LoVo (cell line): Measurements from ENCODE around the gene SLC25A48.

ENCODE experiments used
- DNase-seq: peaks from one replicate; pipeline ENCODE4 v3.0.0-alpha.2; 2016; ENCODE audit warnings: low spot score

The SLC25A48 gene

GRCh38 chr5:135859641-135860040 is 25.2 kb downstream of the SLC25A48 start:
- no peak for DNase-seq

DNA sequence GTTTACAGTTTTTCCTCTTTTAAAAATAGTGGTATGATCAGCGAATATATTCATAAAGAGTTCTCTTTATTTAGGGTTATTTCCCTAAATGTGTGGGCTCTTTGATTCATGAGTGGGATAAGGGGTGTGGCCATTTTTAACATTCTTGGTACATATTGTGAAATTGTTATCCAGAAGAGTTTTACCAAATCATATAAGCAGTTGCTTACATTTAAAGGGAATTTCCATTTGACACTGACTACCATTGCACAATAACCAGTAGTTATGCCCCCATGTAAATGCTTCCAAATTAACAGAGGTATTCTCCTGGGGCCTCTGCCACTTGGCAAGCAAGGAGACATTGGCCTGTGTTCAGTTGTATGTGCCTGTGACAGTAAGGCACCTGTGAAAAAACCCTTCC is 27.2 kb downstream of the SLC25A48 start:
- no peak for DNase-seq

DNA sequence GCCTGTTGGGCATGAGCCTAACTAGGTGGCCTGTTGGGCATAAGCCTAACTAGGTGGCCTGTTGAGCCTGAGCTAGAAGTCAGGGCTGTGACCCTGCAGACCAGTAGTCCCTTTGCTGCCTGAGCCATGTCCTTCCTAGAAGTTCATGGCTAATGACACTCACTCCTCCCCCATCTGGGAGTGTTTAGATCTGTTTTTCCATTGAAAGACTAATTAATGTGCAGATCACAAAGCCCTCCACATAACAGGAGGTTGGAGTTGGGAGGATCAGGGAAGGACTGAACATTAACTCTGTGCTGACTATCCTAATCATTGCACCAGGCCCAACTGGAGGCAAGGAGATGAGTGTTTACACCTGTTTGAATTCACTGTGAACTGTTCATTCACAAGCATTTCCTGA is 27.6 kb downstream of the SLC25A48 start:
- no peak for DNase-seq

- no peak for DNase-seq
These were observed 28.3 kb downstream of the SLC25A48 start for GRCh38 chr5:135862744-135863143.

- DNase-seq = no peak
These were observed 30.3 kb downstream of the SLC25A48 start for GRCh38 chr5:135864503-135865435.

GRCh38 chr5:135866016-135866415 is 31.6 kb downstream of the SLC25A48 start:
- DNase-seq = no peak

GRCh38 chr5:135867599-135867998 is 33.1 kb downstream of the SLC25A48 start:
- DNase-seq = no peak

DNA sequence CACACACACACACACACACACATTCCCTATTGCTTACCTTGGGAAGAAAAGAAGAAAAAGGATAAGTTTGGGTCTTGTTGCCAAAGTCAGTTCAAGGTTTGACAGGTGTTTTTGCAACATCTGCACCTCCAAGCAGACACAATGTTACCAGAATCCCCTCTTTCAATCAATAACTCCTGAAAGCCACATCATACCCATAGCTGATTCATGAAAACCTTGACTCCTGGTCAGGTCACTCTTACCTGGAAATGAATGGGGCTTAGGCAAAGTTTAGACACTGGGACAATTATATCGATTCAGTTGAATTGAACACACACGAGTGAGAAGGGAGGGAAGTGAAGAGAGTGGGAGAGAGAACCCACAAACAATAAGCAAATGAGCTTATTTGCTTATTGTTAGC is 34.2 kb downstream of the SLC25A48 start:
- no peak for DNase-seq

DNA sequence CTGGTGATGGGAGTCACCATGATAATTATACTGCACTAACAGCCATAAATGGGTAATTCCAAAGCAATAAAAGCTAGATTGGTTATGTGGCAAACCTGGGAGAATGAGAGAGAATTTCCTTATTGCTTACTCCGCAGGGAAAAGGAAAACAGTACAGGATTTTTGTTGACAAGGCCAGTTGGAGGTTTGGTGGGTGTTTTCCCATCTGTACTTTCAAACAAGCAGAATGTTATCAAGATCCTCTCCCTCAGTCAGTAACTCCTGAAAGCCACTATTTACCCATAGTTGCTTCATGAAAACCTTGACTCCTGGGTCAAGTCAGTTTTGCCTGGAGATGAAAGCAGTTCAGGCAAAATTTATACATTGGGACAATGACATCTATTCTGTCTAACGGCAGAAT is 34.8 kb downstream of the SLC25A48 start:
- DNase-seq = peak; percentile 21

DNA sequence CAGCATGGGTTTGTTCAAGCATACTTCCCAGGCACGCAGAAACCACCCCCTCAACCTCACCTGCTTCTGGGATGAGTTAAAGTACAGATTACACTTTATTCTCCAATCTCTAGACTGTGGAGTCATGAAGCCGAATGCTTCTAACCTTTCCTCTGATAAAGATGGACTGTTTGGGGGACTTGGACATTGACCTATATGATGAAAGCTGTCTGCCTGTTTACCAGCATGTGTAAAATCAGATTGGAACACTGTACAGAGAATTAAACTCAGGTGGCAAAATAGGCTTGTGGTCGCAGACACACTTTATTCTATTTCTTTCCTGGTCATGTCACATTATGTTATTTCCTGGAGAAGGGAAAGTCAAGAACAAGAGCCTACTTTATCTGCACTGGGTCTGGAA is 35.5 kb downstream of the SLC25A48 start:
- DNase-seq = no peak

DNA sequence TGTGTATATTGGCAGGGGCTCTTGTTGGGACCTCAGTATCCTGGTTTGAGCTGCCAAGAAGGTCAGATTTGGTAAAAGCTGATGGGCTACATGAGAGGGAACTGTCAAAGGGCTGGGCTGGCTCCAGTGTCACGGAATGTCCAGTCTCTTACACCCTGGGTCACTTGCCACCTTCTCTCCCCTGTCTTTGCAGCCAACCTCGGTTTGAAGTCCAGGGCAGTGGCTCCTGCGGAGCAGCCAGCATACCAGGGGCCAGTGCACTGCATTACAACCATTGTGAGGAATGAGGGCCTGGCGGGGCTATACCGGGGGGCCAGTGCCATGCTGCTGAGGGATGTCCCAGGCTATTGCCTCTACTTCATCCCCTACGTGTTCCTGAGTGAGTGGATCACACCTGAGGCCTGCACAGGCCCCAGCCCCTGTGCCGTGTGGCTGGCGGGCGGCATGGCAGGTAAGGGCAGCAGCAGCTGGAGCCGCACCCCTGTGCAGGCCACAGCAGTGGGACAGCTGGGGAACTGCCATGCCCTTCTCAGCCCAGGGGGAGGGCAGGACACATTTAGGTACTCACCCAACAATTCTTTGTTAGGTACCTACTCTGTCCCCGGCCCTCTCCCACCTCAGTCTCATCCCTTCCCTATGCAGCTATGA is 36.9 kb downstream of the SLC25A48 start:
- no peak for DNase-seq

DNA sequence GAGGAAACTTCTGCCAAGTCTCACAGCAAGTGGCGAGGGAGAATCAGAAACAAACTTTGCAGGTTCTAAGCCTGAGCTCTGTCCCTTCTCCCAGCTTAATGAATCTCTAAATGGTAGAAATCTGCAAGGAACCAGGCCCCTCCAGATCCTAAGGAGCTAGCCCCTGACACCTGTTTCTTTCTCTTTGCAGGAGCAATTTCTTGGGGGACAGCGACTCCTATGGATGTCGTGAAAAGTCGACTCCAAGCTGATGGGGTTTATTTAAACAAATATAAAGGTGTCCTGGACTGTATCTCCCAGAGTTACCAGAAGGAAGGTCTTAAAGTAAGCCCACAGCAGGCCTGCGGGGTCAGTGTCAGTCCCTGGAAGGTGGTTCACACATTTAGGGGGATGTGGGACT is 39.4 kb downstream of the SLC25A48 start:
- DNase-seq = no peak

GRCh38 chr5:135874461-135874860 is 40.0 kb downstream of the SLC25A48 start:
- no peak for DNase-seq

DNA sequence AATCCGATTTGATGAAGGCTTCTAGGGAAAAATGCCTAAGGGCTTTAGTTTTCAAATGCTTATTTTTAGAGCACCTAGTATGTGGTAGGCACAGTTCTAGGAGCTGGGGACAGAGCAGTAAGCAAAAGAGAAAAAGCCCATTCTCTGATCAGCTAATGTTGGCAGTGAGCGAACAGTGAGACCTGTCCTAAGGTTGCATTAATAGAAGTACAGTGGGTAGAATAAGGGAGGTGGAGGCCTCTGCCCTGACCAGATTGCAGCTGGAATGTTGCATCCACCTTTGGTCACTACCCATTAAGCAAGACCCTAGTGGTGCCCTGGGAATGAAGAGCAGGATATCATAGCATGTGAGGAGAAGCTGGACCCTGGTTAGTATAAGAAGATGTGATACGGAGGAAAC is 41.1 kb downstream of the SLC25A48 start:
- no peak for DNase-seq

DNA sequence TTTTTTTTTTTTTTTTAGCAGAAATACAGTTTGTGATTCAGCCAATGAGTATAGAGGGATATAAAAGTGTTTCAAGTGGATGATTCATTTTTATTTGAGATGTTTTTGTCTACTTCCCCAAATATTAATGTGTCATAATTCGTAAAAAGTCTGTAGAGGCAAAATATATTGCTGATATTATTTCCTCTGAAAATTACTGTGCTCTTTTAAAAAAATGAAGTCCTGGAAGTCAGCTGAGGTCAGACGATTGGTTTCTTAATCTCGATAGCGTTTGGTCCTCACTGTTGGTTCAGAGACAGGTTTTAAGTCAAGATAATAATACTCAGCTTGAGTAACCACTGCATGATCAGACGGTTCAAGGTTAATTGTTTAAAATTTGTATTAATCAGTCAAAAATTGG is 41.7 kb downstream of the SLC25A48 start:
- no peak for DNase-seq

GRCh38 chr5:135877570-135878155 is 43.2 kb downstream of the SLC25A48 start:
- no peak for DNase-seq

DNA sequence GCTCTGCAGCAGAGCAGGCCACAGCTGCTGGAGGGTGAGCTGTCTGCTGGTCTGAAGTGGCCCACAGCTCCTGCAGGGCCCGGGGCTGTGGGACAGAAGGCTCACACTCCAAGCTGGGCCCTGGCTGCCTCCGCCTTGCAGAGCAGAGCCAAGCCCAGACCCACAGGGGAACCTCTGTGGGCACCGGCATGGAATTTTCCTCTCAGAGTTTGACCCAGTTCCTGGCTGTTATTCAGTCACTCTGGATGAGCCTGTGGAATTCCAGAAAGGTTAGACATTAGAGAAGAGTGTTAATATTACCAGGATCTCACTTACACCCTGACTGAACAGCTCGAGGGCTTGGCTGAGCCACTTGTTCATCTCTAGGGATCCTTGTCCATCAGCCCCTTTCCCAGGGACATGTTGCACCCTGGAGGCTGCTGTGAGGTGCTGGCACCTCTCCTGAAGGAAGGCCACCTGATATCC is 43.7 kb downstream of the SLC25A48 start:
- no peak for DNase-seq

- DNase-seq = no peak
These were observed 45.1 kb downstream of the SLC25A48 start for GRCh38 chr5:135879591-135879990.

GRCh38 chr5:135880278-135880677 is 45.8 kb downstream of the SLC25A48 start:
- no peak for DNase-seq

DNA sequence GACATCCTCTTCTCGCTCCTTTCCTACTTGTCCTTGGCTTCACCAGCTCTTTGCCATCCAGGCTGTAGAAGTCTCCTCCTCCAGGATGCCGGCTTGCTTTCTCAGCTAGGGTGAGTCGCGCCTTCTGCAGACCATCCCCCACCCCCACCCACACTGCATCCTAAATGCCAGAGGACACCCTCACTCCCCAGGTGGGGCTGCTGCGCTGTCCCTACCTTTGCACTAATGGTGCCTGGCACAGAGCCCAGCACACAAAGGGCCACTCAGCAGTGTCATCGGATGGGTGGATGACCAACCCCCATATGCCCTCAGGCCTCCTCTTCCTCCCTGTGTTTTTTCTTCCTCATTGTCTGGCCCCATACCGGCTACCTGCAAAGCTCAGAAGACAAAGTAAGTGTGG is 46.3 kb downstream of the SLC25A48 start:
- DNase-seq = peak; percentile 59

DNA sequence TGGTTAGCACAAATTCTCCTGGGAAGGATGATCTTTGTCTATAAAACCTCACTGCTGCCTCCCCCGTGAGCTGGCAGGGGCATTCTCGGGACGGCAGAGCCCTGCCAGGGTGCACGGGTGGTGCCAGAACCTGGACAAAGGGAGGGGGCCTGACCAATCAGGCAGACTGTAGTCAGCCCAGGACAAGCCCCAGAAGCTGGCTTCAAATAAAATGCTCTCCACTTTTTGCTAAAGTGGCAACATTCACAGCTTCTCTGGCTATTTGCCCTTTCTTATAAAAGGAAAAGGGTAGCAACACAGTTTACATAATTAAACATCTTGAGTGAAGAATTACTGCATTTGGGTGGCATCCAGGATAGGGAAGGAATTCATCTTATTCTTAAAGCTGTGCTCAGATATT is 46.8 kb downstream of the SLC25A48 start:
- DNase-seq = no peak

- no peak for DNase-seq
These were observed 47.4 kb downstream of the SLC25A48 start for GRCh38 chr5:135881819-135882218.

- no peak for DNase-seq
These were observed 48.6 kb downstream of the SLC25A48 start for GRCh38 chr5:135883026-135883425.
